Measurements from ENCODE around the gene SPATA31A5.
"Not testable (repeated sequence)": the region's sequence is repeated elsewhere in the genome, so short reads cannot be mapped to it uniquely, and the experiment has no call there.

SPATA31A5 gene

GRCh38 chr9:60914107-60914506 lies at the start of gene SPATA31A5:
TSS of gene SPATA31A5 (plus strand) at chr9:60914407. CDS start at chr9:60914436, 29 bp downstream.
- DNase-seq (ENCODE audit: low read depth); H3K4me3 ChIP-seq (ENCODE audit: low read depth, low read length): not testable (repeated sequence)

- H3K4me3 ChIP-seq (ENCODE audit: low read depth, low read length) = not testable (repeated sequence)
Observed at GRCh38 chr9:60962990-60963350, 48.8 kb downstream of the SPATA31A5 start.

DNA sequence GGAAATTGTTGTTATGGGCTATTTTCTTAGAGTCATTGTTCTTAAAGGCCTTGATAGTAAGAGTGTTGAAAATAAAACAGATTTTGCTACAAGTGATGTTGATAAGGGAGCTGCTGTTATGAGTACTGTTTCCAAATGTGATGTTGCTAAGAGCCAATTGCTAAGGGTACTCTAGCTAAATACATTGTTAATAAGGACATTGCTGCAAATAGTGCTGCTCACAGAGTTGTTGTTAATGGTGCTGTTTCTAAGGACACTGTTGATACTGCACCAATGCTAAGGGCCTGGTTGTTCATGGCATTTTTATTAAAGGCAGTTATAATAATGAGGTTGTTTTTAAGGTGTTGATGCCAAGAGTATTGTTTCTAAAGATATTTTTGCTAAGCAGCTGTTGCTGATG lies 52.2 kb downstream of the SPATA31A5 start:
- DNase-seq (ENCODE audit: low read depth) = not testable (repeated sequence)

More at GRCh38 chr9:60962990-60963350, 48.8 kb downstream of the SPATA31A5 start:
- not testable (repeated sequence) for DNase-seq (ENCODE audit: low read depth)

More for the DNA sequence above, 52.2 kb downstream of the SPATA31A5 start:
- H3K4me3 ChIP-seq (ENCODE audit: low read depth, low read length) = not testable (repeated sequence)
